ENCODE measurements around the gene CSTF1.

DNA sequence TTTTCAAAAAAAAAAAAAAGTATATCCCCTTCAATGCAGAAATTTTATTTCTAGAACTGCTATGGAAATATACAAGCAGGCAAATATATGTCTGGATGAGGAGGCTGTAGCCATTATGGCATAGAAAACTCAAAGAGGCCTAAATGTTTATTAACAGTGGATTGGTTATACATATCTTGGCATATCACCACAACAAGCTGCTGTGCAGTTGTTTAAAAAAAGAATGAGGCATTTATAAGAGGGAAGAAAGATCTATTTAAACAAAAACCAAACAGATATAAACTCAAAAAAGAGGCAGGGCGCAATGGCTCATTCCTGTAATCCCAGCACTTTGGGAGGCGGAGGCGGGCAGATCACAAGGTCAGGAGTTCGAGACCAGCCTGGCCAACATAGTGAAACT lies 45.8 kb downstream of the CSTF1 start:
- TF ChIP-seq, protein P1, sequence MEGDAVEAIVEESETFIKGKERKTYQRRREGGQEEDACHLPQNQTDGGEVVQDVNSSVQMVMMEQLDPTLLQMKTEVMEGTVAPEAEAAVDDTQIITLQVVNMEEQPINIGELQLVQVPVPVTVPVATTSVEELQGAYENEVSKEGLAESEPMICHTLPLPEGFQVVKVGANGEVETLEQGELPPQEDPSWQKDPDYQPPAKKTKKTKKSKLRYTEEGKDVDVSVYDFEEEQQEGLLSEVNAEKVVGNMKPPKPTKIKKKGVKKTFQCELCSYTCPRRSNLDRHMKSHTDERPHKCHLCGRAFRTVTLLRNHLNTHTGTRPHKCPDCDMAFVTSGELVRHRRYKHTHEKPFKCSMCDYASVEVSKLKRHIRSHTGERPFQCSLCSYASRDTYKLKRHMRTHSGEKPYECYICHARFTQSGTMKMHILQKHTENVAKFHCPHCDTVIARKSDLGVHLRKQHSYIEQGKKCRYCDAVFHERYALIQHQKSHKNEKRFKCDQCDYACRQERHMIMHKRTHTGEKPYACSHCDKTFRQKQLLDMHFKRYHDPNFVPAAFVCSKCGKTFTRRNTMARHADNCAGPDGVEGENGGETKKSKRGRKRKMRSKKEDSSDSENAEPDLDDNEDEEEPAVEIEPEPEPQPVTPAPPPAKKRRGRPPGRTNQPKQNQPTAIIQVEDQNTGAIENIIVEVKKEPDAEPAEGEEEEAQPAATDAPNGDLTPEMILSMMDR (conservative IDR thresholded peaks at IDR 0.05 in 1 of 2, IDR thresholded peaks at IDR 0.05 in 1 of 2; ENCODE audit: low read depth in 1 of 2, low read length in 2 of 2), result no peak
- no peak for TF ChIP-seq EZH2 (IDR thresholded peaks at IDR 0.05; ENCODE audit: low read length, missing control alignments)
